NCI-H1092 (cell line): ENCODE data around the gene PIP.
"Not testable (repeated sequence)": the region's sequence is repeated elsewhere in the genome, so short reads cannot be mapped to it uniquely, and the experiment has no call there.

ENCODE experiments used
- DNase-seq: peaks from one replicate; lab custom pipeline; 2025; lab: John Stamatoyannopoulos, UW

Gene PIP

DNA sequence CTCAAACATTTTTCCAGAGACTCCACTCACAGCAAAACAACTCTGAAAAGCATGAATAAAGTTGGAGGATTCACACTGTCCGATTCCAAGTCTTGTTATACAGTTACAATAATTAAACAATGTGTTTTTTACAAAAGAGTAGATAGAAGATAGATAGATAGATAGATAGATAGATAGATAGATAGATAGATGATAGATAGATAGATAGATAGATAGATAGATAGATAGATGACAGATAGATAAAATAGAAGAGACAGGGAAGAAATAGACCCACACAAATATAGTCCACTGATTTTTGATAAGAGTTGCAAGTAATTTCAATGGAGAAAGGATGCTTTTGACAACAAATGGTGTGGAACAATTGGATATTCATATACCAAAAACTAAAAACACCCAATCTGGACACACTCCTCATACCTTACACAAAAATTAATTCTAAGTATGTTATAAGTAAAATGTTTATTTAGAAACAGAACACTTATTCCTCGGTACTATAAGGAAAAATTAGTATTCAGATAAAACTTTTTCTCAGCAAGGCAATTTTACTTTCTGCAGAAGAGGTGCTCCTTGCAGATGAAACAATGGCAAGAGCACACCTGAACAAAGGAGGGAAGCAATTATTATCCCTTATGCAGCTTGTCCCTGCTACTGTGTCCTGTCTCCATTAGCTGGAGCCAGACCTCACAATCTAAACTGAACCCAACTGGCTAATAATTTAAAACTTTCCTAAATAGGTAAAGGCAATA, 45.7 kb downstream of the PIP start:
- no peak for DNase-seq

DNA sequence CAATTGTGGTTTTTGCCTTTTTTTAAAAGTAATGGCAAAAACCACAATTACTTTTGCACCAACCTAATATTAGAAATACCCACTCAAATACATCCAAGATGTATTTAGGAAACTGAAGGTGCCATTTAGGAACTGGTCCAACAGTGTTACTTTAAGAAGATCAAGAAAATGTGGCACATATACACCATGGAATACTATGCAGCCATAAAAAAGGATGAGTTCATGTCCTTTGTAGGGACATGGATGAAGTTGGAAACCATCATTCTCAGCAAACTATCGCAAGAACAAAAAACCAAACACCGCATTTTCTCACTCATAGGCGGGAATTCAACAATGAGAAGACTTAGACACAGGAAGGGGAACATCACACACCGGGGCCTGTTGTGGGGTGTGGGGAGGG, 48.9 kb downstream of the PIP start:
- DNase-seq = not testable (repeated sequence)

DNA sequence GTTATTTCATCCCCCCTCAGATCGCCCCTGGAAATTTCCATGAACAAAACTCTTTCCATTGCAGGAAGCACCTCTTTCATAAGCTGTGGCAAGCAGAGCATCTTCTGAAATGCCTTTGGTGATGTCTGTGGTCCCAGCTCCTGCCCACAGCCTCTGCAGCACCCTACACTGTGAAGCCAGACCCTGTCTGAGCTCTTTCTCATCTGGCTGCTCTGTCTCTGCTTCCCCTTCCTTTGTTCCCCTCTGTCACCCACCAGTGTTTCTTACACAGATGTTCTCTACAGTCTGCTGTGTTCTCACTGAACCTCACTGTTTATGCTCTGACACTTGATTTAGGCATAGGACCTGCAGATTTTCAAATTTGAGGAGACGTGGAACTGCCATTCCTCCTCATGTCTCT, 49.5 kb downstream of the PIP start:
- no peak for DNase-seq

DNA sequence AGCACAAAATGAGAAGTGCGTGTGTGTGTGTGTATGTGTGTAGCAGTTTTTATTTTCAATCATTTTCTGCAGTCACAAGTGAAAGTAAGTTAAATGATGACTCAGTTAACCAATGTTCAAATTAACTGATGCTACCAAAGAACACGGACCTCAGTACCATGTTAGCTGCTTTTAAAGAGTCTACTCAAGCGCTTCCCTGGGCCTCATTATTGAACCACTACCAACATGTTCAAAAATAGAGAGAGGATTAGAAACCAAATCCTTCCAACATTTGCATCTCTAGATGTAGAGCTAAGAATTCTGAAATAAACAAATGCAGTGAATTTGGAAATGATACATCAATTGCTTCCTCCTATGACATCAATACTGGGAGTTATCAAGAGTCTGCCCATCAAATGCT, 51.1 kb downstream of the PIP start, which contains the start of gene TAS2R39:
Gene TAS2R39, plus strand, starts transcription at position 396 of the 400 bp plus-strand sequence. Its CDS starts 0 bp downstream, at position 396.
- no peak for DNase-seq

DNA sequence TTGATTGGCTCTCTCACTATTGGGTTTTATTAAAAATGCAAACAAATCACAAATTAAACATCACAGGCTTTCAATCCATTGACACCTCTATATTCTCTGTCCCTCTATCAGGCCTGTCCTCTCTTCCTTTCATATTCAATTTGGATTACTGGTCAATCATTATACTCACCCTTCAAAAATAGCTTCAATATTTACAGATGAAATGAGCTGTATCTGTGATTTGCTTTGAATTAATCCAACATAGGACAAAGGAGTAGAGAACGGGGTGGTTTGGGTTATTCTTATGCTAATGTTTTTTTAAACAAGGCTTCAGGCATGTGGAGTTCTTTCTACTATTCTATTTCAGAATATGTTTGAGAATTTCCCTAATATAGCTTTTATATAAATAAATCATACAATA, 53.7 kb downstream of the PIP start:
- DNase-seq = no peak

DNA sequence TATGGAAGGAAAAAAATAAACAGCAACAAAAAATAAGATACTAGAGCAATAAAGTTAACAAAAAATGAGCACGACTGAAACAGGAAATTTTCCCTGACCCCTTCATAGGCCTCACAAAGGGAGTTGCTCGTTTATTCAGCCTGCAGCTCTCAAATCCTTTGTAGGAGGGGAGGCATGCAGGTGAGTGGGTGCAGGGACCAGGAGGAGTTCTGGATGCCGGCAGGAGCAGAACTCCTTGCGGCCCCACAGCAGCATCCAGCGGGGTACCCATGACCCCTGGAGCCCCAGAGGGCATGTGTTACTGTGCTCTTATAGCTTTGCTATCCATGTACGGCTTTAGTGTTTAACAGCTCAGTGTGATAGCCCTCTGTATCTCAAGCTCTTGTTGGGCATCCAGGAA, 57.1 kb downstream of the PIP start:
- no peak for DNase-seq
